Airway epithelial cell (primary cell): ENCODE results near the gene ITM2A. TPM values are rescaled to one million over a fixed set of nuclear protein-coding genes. Genes with fewer than 3 reads are reported as not detected.

Experiments used
- total RNA-seq: library from RNA; depleted of rRNA; stranded (reverse); fragments of >200 nt; gene quantifications from 2 replicates; pipeline ENCODE4 v1.2.3, GENCODE V29; 2015

Gene ITM2A
- total RNA-seq, result 0.42 TPM in 1 of 2 replicates, not detected in the other

GRCh38 chrX:79366873-79367749 is at the start of gene ITM2A:
TSS of gene ITM2A (minus strand) at chrX:79367334. CDS start at chrX:79367215, 119 bp downstream.

Other genes starting within 250 kb of the ITM2A start
- gene GPR174, start 222.6 kb downstream of the ITM2A start, total RNA-seq, result not detected in 2 replicates